Brain microvascular endothelial cell (primary cell): Measurements from ENCODE around the gene ESYT3.
A peak's percentile ranks its signal among the peaks of the same experiment; 100 is the strongest.

Experiments
- DNase-seq: peaks from one replicate; pipeline ENCODE4 v3.0.0-alpha.2; 2020
- H3K27ac ChIP-seq: fragments of 250-450 bp; sonication (Bioruptor Pico); 2 replicates; pipeline ENCODE4 v1.5.1; 2020; ENCODE audit warnings: mild to moderate bottlenecking, moderate library complexity
- H3K27me3 ChIP-seq: fragments of 250-450 bp; sonication (Bioruptor Pico); replicated peaks from 2 replicates; pipeline ENCODE4 v1.5.1; 2020; ENCODE audit warnings: mild to moderate bottlenecking
- H3K36me3 ChIP-seq: fragments of 250-450 bp; sonication (Bioruptor Pico); replicated peaks from 2 replicates; pipeline ENCODE4 v1.5.1; 2020; ENCODE audit warnings: mild to moderate bottlenecking
- H3K4me3 ChIP-seq: 2 replicates; pipeline ENCODE4 v1.5.1; 2011; ENCODE audit warnings: low read depth, mild to moderate bottlenecking, control low read depth, low read length, moderate library complexity
- in situ Hi-C: cut with HindIII; loops from 2 replicates; pipeline ENCODE4 v1.10.0; 2017; ENCODE audit warnings: low sequenced_read_pairs, low pct_ligation_motif_present
- TF ChIP-seq, protein P1 (sequence below): IDR thresholded peaks from 2 replicates; pipeline ENCODE4 v1.5.1; 2011; ENCODE audit warnings: low read depth, mild to moderate bottlenecking, moderate library complexity, low read length, control low read depth, inconsistent platforms; ENCODE audit errors: missing control alignments

ESYT3 gene

DNA sequence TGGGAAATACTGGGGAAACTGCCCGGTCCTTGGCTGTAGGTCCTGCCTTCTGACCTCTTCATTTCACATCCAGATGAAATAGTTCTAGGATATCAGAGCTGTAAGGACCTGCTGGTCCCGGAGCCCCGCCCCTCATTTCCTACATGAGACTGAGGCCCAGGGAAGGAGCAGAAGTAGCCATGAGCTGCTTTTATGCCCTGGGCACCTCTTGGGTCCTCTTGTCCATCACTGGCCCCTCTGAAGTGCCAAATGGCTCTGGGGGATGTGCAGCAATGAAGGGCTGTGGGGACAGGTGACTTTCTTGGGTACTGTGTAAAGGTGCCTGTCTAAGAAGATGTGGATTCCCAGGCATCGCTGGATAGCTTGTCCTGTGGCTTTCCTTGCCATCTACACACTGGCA lies 40.3 kb upstream of the ESYT3 start:
- H3K27ac ChIP-seq: no peak overlapping the region
- DNase-seq: no peak
- TF ChIP-seq, protein P1, sequence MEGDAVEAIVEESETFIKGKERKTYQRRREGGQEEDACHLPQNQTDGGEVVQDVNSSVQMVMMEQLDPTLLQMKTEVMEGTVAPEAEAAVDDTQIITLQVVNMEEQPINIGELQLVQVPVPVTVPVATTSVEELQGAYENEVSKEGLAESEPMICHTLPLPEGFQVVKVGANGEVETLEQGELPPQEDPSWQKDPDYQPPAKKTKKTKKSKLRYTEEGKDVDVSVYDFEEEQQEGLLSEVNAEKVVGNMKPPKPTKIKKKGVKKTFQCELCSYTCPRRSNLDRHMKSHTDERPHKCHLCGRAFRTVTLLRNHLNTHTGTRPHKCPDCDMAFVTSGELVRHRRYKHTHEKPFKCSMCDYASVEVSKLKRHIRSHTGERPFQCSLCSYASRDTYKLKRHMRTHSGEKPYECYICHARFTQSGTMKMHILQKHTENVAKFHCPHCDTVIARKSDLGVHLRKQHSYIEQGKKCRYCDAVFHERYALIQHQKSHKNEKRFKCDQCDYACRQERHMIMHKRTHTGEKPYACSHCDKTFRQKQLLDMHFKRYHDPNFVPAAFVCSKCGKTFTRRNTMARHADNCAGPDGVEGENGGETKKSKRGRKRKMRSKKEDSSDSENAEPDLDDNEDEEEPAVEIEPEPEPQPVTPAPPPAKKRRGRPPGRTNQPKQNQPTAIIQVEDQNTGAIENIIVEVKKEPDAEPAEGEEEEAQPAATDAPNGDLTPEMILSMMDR: no peak
- H3K36me3 ChIP-seq: no peaks in the 10 kb centered on the region
- no peaks in the 10 kb centered on the region for H3K27me3 ChIP-seq
- no peak overlapping the region for H3K4me3 ChIP-seq
- in situ Hi-C loops: no loop called here

GRCh38 chr3:138394686-138395085 lies 39.7 kb upstream of the ESYT3 start:
- DNase-seq: no peak
- Histone ChIP-seq H3K4me3 (no peak overlapping the region), H3K36me3 (no peaks in the 10 kb centered on the region), H3K27ac (no peak overlapping the region), H3K27me3 (no peaks in the 10 kb centered on the region)
- in situ Hi-C loops: no loop called here
- TF ChIP-seq, protein P1: no peak

DNA sequence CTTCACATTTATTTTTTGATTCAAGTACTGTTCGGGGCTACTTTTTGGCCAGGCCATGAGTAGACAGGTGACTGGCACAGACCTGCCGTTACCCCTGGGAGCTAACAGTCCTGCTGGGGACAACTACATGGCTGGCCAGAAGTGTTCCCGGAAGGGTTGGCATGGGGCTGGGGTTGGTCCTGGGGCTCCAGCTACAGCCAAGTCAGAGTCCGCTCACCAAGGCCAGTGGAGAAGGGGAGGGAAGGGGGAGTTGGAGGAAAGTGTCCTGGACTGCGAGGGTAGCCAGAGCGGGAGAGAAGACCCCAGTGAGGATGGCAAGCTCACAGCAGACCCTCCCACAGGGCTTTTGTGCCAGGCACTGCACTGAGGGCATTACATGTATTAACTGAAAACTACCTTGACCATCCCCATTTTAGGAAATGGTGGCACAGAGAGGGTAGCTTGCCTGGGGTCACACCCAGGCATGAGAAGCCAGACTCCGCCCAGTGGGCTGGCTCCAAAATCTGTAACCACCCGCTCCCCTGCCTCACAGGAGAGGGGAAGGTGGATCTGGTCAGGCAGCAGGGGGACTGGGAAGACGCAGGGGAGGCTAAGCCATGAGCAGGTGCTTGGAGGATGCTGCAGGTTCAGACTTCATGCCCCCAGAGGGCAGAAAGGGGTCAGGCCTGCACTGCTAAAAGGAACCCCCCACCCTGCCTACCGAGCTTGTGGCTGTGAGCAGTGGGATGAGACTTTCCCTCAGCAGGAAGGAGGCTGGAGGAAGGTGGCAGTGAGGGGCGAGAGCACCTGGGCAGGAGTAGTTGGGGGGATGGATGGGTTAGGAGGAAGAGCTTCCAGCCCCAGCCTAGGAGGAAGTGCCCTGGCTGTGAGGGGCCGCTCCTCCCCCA lies 38.3 kb upstream of the ESYT3 start:
- in situ Hi-C loops: no loop called here
- Histone ChIP-seq H3K4me3 (no peak overlapping the region), H3K27ac (no peak overlapping the region), H3K27me3 (no peaks in the 10 kb centered on the region), H3K36me3 (no peaks in the 10 kb centered on the region)
- DNase-seq: no peak
- TF ChIP-seq, protein P1: no peak

DNA sequence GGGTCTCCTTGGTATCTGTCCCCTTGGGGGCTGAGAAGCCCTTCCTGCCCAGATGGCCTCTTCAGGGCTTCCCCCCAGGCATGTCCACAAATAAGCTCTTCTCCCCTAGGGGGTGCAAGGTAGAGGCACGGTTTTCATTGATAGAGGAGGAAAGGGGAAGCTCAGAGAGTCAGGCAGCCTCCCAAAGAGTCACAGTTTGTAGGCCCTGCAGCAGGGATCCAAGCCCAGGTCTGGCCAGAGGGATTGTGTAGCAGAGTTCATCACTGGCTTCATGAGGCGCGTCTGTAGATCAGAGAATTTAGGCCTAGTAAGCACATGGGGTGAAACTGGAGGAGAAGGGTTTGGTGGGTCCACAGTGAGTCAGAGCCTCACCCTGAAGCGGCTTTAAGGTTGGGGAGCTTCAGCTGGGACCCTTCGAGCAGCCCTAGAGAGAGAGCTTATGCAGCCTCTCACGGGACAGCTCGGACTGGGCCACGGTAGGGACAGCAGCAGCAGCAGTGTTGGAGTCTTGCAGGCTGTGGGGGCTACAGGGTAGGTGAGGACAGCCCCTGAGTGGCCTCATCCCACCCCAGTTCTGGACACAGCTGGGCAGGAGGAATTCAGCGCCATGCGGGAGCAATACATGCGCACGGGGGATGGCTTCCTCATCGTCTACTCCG lies 37.5 kb upstream of the ESYT3 start:
- Histone ChIP-seq H3K27me3 (no peaks in the 10 kb centered on the region), H3K27ac (no peak overlapping the region), H3K4me3 (no peak overlapping the region), H3K36me3 (no peaks in the 10 kb centered on the region)
- in situ Hi-C loops: no loop called here
- TF ChIP-seq, protein P1: no peak
- DNase-seq: no peak

DNA sequence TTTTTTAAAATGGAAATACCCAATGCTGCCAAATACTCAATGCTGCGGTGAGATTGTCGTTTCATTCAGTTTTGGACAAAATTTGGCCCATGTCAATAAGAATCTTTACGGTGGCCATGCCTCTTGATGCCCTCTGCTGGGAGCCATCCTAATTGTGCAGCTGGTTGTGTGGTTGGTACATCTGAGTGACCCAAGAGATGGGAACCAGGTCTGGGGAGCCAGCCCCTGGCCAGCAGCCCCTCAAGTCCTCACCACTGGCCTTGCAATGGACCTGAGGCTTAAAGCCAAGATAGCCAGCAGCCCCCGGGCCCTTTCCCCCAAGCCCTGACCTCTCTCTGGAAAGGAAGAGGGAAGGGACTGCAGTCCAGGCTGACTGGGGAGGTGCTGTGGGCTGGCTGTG lies 36.4 kb upstream of the ESYT3 start:
- in situ Hi-C loops: no loop called here
- Histone ChIP-seq H3K4me3 (no peak overlapping the region), H3K27me3 (no peaks in the 10 kb centered on the region), H3K27ac (no peak overlapping the region), H3K36me3 (no peaks in the 10 kb centered on the region)
- TF ChIP-seq, protein P1: peak; percentile 36
- DNase-seq: no peak
